ELR (cell line): ENCODE data around the gene AK8.

Experiments used
- DNase-seq: peaks from one replicate; pipeline ENCODE4 v3.0.0-alpha.2; 2015; ENCODE audit warnings: low read depth

The AK8 gene

GRCh38 chr9:132825430-132825829 is 52.7 kb downstream of the AK8 start:
- no peak for DNase-seq

DNA sequence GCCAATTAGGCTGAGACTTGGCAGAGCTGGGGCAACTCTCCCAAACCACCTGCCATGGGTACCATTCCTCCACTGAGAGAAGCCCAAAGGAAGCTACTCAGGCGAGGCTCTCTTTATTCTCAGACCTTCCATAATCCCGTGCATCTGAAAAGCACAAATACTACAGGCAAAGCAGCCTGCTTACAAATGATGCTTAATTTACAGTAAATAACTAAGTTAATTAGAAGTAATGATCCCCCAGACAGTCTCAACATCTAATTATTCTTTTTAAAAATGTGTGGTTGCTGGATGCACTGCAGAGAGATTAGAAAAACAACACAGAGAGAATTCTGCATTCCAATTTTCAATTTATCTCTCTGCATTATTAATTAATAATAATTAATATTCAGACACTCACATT is 53.1 kb downstream of the AK8 start:
- no peak for DNase-seq

- no peak for DNase-seq
Observed at GRCh38 chr9:132824151-132824550, 53.9 kb downstream of the AK8 start.

GRCh38 chr9:132823370-132824145 is 54.5 kb downstream of the AK8 start:
- no peak for DNase-seq

- no peak for DNase-seq
Observed at GRCh38 chr9:132820169-132820944, 57.7 kb downstream of the AK8 start.

DNA sequence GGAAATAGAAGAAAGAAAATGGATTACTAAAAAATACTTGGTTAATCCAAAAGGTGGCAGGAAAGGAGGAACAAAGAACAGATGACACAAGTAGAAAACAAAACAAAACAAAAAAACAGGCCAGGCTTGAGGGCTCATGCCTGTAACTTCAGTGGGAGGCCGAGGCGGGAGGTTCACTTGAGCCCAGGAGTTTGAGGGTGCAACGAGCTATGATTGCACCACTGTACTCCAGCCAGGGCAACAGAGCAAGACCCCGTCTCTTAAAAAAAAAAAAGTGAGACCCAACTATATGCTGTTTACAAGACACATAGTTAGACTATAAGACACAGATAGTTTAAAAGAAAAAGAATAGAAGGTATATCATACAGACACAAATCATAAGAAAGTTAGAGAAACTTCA is 59.5 kb downstream of the AK8 start:
- DNase-seq, result no peak

DNA sequence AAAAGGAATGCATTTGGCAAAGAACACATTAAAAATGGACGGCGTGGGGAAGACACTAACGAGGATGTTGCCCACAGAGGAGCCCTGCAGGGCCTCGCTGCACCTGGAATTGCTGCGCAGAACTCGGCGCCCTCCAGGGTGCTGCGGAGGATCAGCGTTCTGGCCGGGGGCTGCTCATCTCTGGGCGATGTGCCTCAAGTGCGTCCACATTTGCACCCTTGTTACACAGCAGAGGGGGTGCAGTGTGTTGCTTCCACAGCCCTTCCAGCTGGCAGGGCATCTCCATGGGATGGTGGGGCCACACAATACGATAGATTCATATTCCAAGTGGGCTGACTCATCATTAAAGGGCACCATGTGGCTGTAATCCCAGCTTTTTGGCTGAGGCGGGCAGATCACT is 63.1 kb downstream of the AK8 start:
- DNase-seq, result no peak

DNA sequence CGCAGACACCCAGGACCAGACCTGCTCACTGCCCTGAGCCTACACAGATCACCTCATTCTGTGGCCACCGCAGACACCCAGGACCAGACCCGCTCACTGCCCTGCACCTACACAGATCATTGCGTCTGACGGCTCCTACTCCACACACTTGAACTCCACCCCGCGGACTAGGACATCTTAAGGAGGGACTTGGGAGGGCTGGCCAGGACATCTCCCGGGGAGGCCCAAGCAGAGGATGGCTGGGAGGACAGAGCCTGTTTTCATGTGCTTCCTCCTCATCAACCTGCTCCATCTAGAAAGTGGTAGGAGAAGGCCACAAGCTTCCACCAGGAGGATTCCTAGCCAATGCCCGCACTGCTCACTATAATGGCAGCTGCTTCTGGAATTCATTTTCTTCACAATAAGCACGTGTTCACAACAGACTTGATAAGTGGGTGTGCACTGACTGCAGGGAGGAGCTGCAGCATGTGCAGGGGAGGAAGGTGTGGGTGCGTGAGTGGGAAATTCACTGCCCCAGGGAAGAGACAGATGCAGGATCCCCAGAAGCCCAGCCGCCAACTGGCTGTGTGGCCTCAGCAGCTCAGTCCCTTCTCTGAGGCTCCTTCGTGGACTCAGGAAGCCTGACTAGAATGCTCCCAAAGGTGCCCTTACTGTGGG is 64.8 kb downstream of the AK8 start:
- DNase-seq, result no peak

- DNase-seq, result no peak
Observed at GRCh38 chr9:132811985-132812384, 66.1 kb downstream of the AK8 start.

- DNase-seq, result no peak
Observed at GRCh38 chr9:132810314-132810713, 67.8 kb downstream of the AK8 start.

- DNase-seq, result no peak
Observed at GRCh38 chr9:132809677-132810271, 68.3 kb downstream of the AK8 start.

- DNase-seq, result no peak
Observed at GRCh38 chr9:132808645-132809044, 69.4 kb downstream of the AK8 start.

DNA sequence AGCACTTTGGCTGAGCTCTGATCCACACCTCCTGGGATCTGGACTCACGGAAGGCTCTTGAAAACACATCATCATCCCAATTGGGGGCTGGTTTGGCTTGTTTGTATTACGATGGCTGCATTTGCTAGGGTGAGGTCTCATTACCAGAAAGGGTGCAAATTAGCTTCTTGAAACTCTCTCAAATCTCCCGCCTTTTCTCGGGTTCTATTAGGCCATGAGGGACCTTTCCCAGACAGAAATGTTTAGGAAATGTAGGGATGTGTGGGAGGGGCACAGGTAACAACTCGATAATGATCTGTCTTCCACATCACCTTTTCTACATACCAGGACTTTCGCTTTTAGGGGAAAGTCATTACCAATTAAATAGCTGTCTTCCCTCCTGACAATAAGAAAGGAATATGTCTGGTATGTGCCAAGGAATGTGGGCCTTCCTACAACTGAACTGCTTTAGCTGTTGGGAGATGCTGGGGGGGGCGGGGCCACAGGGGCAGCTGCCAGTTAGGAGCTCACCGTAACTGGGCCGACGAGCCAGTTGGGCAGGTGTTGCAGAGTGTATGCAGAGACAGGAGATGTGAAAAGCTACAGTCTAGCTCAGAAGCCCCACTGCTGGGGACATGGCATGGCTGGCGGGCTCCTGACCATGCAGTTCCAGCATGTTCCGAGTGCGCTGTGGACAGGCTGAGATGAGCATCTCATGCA is 71.2 kb downstream of the AK8 start:
- no peak for DNase-seq

- DNase-seq, result no peak
Observed at GRCh38 chr9:132806306-132806705, 71.8 kb downstream of the AK8 start.

- DNase-seq, result no peak
Observed at GRCh38 chr9:132804576-132805295, 73.3 kb downstream of the AK8 start.

GRCh38 chr9:132802121-132802795 is 75.8 kb downstream of the AK8 start:
- no peak for DNase-seq

DNA sequence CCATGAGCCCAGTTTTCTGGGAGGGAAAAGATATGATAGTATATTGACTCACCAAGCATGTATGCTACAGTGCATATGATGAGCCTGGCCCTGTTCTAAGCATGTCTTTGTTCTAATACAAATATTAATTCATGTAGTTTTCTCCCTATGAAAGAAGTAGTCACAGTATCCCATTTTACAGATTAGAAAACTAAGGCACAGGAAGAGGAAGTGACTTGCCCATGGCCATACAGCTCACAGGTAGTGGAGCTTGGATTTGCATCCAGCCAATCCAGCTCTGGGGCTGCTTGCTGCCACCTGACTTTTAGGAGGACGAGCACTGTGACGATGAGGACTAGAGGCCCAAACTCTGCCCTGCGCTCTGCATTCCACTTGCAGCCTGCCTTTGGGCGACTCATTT is 76.4 kb downstream of the AK8 start:
- no peak for DNase-seq

GRCh38 chr9:132800038-132800648 is 77.9 kb downstream of the AK8 start:
- DNase-seq, result peak; percentile 84

GRCh38 chr9:132798817-132799790 is 79.0 kb downstream of the AK8 start:
- DNase-seq, result no peak
